Vagina (tissue), 2 donors: ENCODE data around the gene ITSN1. TPM values are rescaled to one million over a fixed set of nuclear protein-coding genes. Genes with fewer than 3 reads are reported as not detected.

Experiments used
- DNase-seq, 2 donors: peaks; one replicate each; pipeline ENCODE4 v3.0.0-alpha.2; 2017; ENCODE audit errors: extremely low spot score in 2 of 2
- H3K27ac ChIP-seq: fragments of 200-600 bp; sonication (generic); one replicate; pipeline ENCODE4 v1.5.1; 2019
- H3K27me3 ChIP-seq: fragments of 200-600 bp; sonication (generic); one replicate; pipeline ENCODE4 v1.5.1; 2019
- H3K36me3 ChIP-seq, 2 donors: fragments of 200-600 bp; sonication (generic); one replicate each; pipeline ENCODE4 v1.5.1; 2017 to 2019
- H3K4me1 ChIP-seq: fragments of 200-600 bp; sonication (generic); one replicate; pipeline ENCODE4 v1.5.1; 2019
- H3K4me3 ChIP-seq, 2 donors: fragments of 200-600 bp; sonication (generic); 1 replicate in 1 of 2; 2 replicates in 1 of 2; pipeline ENCODE4 v1.5.1; 2016 to 2019
- H3K9me3 ChIP-seq: fragments of 200-600 bp; sonication (generic); one replicate; pipeline ENCODE4 v1.5.1; 2019
- POLR2A ChIP-seq, 2 donors: fragments of 450-650 bp; IDR thresholded peaks; one replicate each; pipeline ENCODE4 v1.6.1; 2017; ENCODE audit warnings: antibody characterized with exemption in 2 of 2, mild to moderate bottlenecking in 2 of 2, moderate library complexity in 2 of 2
- POLR2AphosphoS5 ChIP-seq, 2 donors: sonication (generic); formaldehyde crosslinking; IDR thresholded peaks; one replicate each; pipeline ENCODE4 v1.9.0; 2017; ENCODE audit warnings: antibody characterized with exemption in 2 of 2, mild to moderate bottlenecking in 2 of 2, low read depth in 1 of 2; ENCODE audit not compliant: insufficient read depth in 1 of 2
- intact Hi-C: fragments of 100-400 bp; cut with DNase I; formaldehyde crosslinking; loops from one replicate; pipeline ENCODE4 v1.15.1; 2023
- total RNA-seq: library from RNA; depleted of rRNA; stranded (reverse); fragments of >200 nt; gene quantifications from one replicate; pipeline ENCODE4 v1.2.3, GENCODE V29; 2016
- TF ChIP-seq, protein P1 (sequence below), 3 experiments: fragments of 450-650 bp in 2 of 3; fragments of 200-600 bp in 1 of 3; sonication (generic) in 1 of 3; IDR thresholded peaks; one replicate each; pipeline ENCODE4 v1.5.1; 2017 to 2019; ENCODE audit warnings: antibody characterized with exemption in 3 of 3, mild to moderate bottlenecking in 2 of 3, moderate library complexity in 2 of 3

The ITSN1 gene
- total RNA-seq, 1 donor from 2014 or later: 46.9 TPM

DNA sequence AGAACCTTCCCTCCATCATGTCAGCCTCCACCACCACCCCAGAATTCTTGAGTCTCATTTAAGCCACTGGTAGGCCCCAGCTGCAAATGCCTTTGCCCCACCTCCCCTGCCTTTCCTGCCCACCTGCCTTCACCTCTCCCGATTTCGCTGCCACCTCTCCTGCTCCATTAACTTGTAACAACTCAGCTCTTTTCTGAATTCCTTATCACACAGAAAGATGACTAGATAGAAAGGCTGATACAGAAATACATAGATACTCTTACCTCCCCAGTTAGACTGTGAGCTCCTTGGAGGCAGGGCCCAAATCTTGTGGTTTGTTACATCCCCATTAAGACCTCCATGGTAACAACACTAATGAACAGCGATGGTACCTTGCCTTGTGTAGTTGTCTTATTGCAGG lies 203.8 kb downstream of the ITSN1 start:
- no peak for DNase-seq
- intact Hi-C loops: no loop called here
- H3K9me3 ChIP-seq: no peaks in the 10 kb centered on the region
- peaks cover 39% of the 10 kb centered on the region for H3K4me1 ChIP-seq
- TF ChIP-seq POLR2AphosphoS5 (IDR thresholded peaks at IDR 0.05; ENCODE audit: insufficient read depth in 1 of 2, low read depth in 1 of 2) (no peak), POLR2A (IDR thresholded peaks at IDR 0.05) (no peak)
- TF ChIP-seq, protein P1, sequence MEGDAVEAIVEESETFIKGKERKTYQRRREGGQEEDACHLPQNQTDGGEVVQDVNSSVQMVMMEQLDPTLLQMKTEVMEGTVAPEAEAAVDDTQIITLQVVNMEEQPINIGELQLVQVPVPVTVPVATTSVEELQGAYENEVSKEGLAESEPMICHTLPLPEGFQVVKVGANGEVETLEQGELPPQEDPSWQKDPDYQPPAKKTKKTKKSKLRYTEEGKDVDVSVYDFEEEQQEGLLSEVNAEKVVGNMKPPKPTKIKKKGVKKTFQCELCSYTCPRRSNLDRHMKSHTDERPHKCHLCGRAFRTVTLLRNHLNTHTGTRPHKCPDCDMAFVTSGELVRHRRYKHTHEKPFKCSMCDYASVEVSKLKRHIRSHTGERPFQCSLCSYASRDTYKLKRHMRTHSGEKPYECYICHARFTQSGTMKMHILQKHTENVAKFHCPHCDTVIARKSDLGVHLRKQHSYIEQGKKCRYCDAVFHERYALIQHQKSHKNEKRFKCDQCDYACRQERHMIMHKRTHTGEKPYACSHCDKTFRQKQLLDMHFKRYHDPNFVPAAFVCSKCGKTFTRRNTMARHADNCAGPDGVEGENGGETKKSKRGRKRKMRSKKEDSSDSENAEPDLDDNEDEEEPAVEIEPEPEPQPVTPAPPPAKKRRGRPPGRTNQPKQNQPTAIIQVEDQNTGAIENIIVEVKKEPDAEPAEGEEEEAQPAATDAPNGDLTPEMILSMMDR (IDR thresholded peaks at IDR 0.05): no peak
- no peak overlapping the region for H3K27ac ChIP-seq
- no peak overlapping the region for H3K4me3 ChIP-seq
- H3K36me3 ChIP-seq: no peaks in the 10 kb centered on the region
- no peaks in the 10 kb centered on the region for H3K27me3 ChIP-seq

DNA sequence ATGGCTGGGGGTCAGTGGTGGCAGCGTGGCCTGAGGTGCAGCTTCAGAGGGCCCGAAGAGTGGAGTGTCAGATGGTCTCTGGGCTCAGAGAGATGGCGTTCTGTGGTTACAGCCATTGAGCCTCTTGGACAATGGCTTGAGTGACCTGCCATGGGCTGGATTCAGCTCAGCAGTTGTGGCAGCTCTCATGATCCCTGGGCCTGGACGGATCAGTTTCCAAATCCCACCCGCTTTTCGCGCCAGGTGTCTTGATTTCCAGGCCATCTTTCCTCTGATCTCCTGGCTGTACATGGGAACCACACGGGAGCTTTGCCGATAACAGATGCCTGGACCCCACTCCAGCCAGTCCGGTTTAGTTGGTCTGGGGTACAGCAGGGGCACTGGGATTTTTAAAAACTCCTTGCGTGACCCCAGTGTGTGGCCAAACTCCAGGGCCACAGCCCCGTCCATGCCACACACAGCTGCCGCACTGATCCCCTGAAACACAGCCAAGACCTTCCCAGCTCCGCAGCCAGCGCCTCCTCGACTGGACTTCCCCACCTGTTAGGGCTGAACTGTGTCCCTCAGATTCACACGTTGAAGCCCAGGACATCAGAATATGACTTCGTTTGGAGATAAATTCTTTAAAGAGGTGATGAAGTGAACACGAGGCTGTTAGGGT lies 205.4 kb downstream of the ITSN1 start:
- Histone ChIP-seq H3K36me3 (no peaks in the 10 kb centered on the region), H3K27ac (no peak overlapping the region), H3K9me3 (no peaks in the 10 kb centered on the region), H3K27me3 (no peaks in the 10 kb centered on the region), H3K4me3 (no peak overlapping the region), H3K4me1 (peaks cover 28% of the 10 kb centered on the region)
- intact Hi-C loops: no loop called here
- no peak for DNase-seq
- TF ChIP-seq POLR2A (IDR thresholded peaks at IDR 0.05) (no peak), POLR2AphosphoS5 (IDR thresholded peaks at IDR 0.05; ENCODE audit: insufficient read depth in 1 of 2, low read depth in 1 of 2) (no peak)
- TF ChIP-seq, protein P1 (IDR thresholded peaks at IDR 0.05): no peak

DNA sequence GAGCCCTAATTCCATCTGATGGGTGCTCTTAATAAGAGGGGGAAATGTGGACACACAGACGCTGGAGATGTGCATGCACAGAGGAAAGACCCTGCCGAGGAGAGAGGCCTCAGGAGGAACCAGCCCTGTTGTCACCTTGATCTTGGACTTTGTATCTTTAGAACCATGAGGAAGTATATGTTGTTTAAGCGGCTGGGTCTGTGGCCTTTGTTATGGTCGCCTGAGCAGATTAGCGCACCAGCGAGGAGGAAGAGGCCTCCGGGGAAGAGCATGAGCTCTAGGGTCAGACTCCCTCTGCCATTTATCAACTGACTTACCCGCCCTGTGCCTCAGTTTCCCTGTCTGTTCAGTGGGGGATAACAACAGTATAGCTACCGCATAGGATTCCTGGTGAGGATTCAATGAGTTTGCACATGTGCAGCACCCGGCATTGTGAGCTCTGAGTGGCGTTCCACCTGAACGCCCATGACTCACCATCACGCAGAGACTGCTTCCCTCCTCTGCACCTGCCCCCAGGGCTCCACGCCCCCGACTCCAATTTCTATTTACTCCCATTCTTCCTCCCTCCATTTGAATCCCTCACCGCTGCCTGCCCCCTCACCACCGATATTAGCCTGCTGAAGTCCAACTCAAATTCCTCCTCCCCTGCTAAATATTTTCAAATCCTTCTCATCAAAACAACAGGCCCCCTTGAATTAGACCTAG lies 206.1 kb downstream of the ITSN1 start:
- Histone ChIP-seq H3K27me3 (no peaks in the 10 kb centered on the region), H3K4me1 (peaks cover 21% of the 10 kb centered on the region), H3K27ac (no peak overlapping the region), H3K9me3 (no peaks in the 10 kb centered on the region), H3K4me3 (no peak overlapping the region), H3K36me3 (no peaks in the 10 kb centered on the region)
- TF ChIP-seq, protein P1 (IDR thresholded peaks at IDR 0.05): no peak
- TF ChIP-seq POLR2AphosphoS5 (IDR thresholded peaks at IDR 0.05; ENCODE audit: insufficient read depth in 1 of 2, low read depth in 1 of 2) (no peak), POLR2A (IDR thresholded peaks at IDR 0.05) (no peak)
- no peak for DNase-seq
- intact Hi-C loops: no loop called here

DNA sequence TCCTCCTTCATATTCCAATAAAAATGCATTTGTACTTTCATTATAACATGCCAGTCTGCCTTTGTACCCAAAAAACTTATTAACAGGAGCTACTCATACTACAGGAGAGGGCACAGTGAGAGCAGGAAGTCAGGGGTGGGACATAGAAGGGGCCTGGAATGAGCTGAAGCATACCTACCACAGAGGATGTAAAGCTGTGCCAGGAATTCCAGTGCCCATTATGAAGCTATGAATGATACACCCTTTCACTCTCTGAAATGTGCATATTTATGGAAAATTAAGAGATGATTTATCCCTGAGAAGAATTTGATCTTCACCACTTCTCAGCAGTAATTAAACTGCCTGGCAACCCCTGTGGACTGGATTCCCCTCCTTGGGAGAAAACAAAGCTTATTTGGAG lies 207.5 kb downstream of the ITSN1 start:
- Histone ChIP-seq H3K9me3 (no peaks in the 10 kb centered on the region), H3K36me3 (no peaks in the 10 kb centered on the region), H3K4me1 (peaks cover 17% of the 10 kb centered on the region), H3K27me3 (no peaks in the 10 kb centered on the region), H3K4me3 (no peak overlapping the region), H3K27ac (no peak overlapping the region)
- DNase-seq: no peak
- intact Hi-C loops: no loop called here
- TF ChIP-seq, protein P1 (IDR thresholded peaks at IDR 0.05): no peak
- no peak for TF ChIP-seq POLR2A (IDR thresholded peaks at IDR 0.05)
- TF ChIP-seq POLR2AphosphoS5 (IDR thresholded peaks at IDR 0.05; ENCODE audit: insufficient read depth in 1 of 2, low read depth in 1 of 2): no peak

DNA sequence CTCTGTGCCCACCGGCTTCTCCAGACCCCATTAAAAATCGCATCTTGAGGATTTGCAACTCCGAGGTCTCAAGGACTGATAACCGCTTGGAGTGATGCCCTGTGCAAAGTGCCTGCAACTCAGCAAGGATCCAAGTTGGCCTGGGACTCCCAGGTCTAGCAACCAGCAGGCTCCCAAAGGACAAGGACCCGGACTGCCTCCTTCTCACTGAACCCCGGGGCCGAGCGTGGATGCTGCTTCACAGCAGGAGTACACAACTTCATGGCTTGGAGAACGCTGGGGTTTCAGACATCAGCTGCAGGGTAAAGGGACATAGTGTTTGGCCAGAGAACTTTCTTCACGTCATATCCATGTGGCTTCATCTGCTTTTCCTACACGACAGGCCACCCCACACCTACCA lies 208.1 kb downstream of the ITSN1 start:
- no peak for DNase-seq
- H3K4me3 ChIP-seq: no peak overlapping the region
- H3K27ac ChIP-seq: no peak overlapping the region
- no peaks in the 10 kb centered on the region for H3K9me3 ChIP-seq
- H3K36me3 ChIP-seq: no peaks in the 10 kb centered on the region
- H3K27me3 ChIP-seq: no peaks in the 10 kb centered on the region
- TF ChIP-seq POLR2AphosphoS5 (IDR thresholded peaks at IDR 0.05; ENCODE audit: insufficient read depth in 1 of 2, low read depth in 1 of 2) (no peak), POLR2A (IDR thresholded peaks at IDR 0.05) (no peak)
- TF ChIP-seq, protein P1 (IDR thresholded peaks at IDR 0.05): no peak
- H3K4me1 ChIP-seq: peaks cover 16% of the 10 kb centered on the region
- intact Hi-C loops: no loop called here
